Body of pancreas (tissue), 4 donors: Measurements from ENCODE around the gene KIF22.

ENCODE experiments used
- CTCF ChIP-seq, 7 experiments: fragments of 450-650 bp in 4 of 7; fragments of 200-600 bp in 3 of 7; sonication (generic) in 3 of 7; IDR thresholded peaks; one replicate each; pipeline ENCODE4 v1.5.1; 2016 to 2019; ENCODE audit warnings: antibody characterized with exemption in 7 of 7
- POLR2A ChIP-seq, 3 donors: fragments of 450-650 bp; IDR thresholded peaks; one replicate each; pipeline ENCODE4 v1.6.1; 2016; ENCODE audit warnings: antibody characterized with exemption in 3 of 3, mild to moderate bottlenecking in 2 of 3

GRCh38 chr16:29813644-29814562, 23.4 kb downstream of the KIF22 start:
- TF ChIP-seq CTCF (IDR thresholded peaks at IDR 0.05) (no peak), POLR2A (IDR thresholded peaks at IDR 0.05) (no peak)
